RWPE2 (cell line): ENCODE data around the gene NTRK2.

Experiments used
- ATAC-seq: fragments of 200-7000 bp; cut with Tn5 transposase; 3 replicates; pipeline ENCODE4 v1.9.1; 2021; ENCODE audit warnings: low read depth
- DNase-seq: peaks from one replicate; pipeline ENCODE4 v3.0.0-alpha.2; 2020; ENCODE audit warnings: low spot score
- H3K27ac ChIP-seq: fragments of 450-650 bp; 2 replicates; pipeline ENCODE4 v1.5.1; 2017; ENCODE audit warnings: mild to moderate bottlenecking; ENCODE audit not compliant: poor library complexity, severe bottlenecking
- H3K27me3 ChIP-seq: fragments of 250-450 bp; sonication (Bioruptor Pico); 2 replicates; pipeline ENCODE4 v1.5.1; 2021; ENCODE audit warnings: mild to moderate bottlenecking, moderate library complexity; ENCODE audit not compliant: insufficient read depth, poor library complexity, severe bottlenecking
- H3K36me3 ChIP-seq: fragments of 250-450 bp; sonication (Bioruptor Pico); 2 replicates; pipeline ENCODE4 v1.5.1; 2020; ENCODE audit warnings: low read depth, mild to moderate bottlenecking, moderate library complexity
- H3K4me1 ChIP-seq: fragments of 250-450 bp; sonication (Bioruptor Pico); 2 replicates; pipeline ENCODE4 v1.5.1; 2021; ENCODE audit warnings: mild to moderate bottlenecking, moderate library complexity; ENCODE audit not compliant: insufficient read depth, poor library complexity, severe bottlenecking
- H3K4me3 ChIP-seq: fragments of 250-450 bp; sonication (Bioruptor Pico); 2 replicates; pipeline ENCODE4 v1.5.1; 2021; ENCODE audit warnings: mild to moderate bottlenecking, moderate library complexity; ENCODE audit not compliant: severe bottlenecking
- H3K9me3 ChIP-seq: fragments of 250-450 bp; sonication (Bioruptor Pico); 2 replicates; pipeline ENCODE4 v1.5.1; 2021; ENCODE audit warnings: mild to moderate bottlenecking, moderate library complexity; ENCODE audit not compliant: severe bottlenecking
- TF ChIP-seq, protein P1 (sequence below): fragments of 450-650 bp; IDR thresholded peaks from one replicate; pipeline ENCODE4 v1.5.1; 2017; ENCODE audit warnings: mild to moderate bottlenecking, moderate library complexity; ENCODE audit not compliant: poor library complexity, severe bottlenecking

The NTRK2 gene

DNA sequence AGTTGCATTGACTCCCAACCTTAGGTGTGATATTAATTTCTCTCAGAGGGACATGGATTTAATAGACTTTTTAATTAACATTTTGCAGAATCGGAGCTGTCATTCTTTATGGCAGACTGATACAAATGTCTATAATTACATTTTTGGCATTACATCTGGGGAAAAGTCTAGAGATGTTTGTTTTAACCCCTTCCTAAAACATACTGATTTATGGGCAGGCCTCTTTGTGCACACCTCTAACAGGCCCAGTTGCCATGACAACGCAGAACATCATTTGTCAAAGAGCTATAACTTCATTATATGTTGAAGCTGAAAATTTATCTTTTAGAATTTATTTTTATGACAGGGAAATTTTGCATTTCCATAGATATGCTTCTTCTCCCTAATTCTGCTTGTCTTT is 158.5 kb downstream of the NTRK2 start:
- no peaks in the 10 kb centered on the region for H3K27me3 ChIP-seq
- H3K9me3 ChIP-seq: no peaks in the 10 kb centered on the region
- H3K36me3 ChIP-seq: no peaks in the 10 kb centered on the region
- TF ChIP-seq, protein P1, sequence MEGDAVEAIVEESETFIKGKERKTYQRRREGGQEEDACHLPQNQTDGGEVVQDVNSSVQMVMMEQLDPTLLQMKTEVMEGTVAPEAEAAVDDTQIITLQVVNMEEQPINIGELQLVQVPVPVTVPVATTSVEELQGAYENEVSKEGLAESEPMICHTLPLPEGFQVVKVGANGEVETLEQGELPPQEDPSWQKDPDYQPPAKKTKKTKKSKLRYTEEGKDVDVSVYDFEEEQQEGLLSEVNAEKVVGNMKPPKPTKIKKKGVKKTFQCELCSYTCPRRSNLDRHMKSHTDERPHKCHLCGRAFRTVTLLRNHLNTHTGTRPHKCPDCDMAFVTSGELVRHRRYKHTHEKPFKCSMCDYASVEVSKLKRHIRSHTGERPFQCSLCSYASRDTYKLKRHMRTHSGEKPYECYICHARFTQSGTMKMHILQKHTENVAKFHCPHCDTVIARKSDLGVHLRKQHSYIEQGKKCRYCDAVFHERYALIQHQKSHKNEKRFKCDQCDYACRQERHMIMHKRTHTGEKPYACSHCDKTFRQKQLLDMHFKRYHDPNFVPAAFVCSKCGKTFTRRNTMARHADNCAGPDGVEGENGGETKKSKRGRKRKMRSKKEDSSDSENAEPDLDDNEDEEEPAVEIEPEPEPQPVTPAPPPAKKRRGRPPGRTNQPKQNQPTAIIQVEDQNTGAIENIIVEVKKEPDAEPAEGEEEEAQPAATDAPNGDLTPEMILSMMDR: no peak
- no peak overlapping the region for H3K4me3 ChIP-seq
- ATAC-seq (no peak), DNase-seq (no peak)
- no peaks in the 10 kb centered on the region for H3K4me1 ChIP-seq
- H3K27ac ChIP-seq: no peak overlapping the region

DNA sequence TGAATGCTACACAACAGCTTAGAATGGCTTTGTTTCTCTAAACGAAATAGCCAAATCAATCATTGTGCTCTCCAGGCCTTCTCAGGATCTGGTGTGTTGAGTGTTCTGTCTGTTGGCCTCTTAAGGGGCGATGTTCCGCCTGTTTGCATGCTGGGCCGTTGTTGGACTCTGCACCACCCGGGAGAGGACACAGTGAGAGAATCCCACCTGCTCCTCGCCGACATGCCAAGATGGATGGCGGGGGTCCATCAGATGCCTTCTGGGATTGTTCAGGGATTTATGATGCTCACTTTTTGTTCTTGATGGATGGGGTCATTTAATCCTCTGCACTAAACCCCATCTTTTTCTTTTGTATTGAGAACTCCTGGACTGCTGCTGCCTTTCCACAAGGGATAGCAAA is 159.9 kb downstream of the NTRK2 start:
- Histone ChIP-seq H3K4me3 (no peak overlapping the region), H3K36me3 (no peaks in the 10 kb centered on the region), H3K9me3 (no peaks in the 10 kb centered on the region), H3K27ac (no peak overlapping the region), H3K4me1 (no peaks in the 10 kb centered on the region), H3K27me3 (no peaks in the 10 kb centered on the region)
- DNase-seq (no peak), ATAC-seq (no peak)
- TF ChIP-seq, protein P1: no peak

DNA sequence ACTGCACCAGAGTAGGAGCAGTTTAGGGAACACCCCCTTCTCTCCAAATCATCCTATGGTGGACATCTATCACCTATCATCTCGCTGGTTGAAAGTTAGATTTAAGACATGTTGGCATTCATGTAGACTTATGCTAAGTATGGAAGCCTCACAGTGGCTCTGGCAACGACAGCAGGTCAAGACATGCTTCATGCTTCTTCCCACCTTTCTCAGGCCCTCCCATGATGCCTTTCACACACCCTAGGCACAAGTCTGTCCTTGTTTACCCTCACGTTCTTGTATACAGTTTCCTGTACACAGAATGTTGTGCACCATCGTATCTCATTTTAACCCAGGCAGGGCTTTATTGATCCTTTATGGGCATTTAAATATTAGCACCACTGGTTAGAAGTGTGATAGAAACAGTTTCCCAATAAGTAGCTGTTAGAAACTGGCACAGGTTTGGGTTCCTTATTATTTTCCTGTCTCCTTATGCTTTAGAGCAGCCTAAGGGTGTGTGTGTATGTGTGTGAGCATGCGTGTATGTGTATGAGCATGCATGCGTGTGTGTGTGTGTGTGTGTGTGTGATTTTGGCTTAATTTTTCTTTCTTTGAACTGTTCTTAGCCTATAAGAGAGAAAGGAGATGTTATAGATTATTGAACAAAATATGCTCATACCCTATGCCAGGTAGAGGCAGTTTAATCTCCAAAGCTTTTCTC is 160.6 kb downstream of the NTRK2 start:
- TF ChIP-seq, protein P1: no peak
- no peak overlapping the region for H3K27ac ChIP-seq
- H3K4me1 ChIP-seq: no peaks in the 10 kb centered on the region
- H3K9me3 ChIP-seq: no peaks in the 10 kb centered on the region
- H3K36me3 ChIP-seq: no peaks in the 10 kb centered on the region
- ATAC-seq (no peak), DNase-seq (no peak)
- H3K27me3 ChIP-seq: no peaks in the 10 kb centered on the region
- no peak overlapping the region for H3K4me3 ChIP-seq

DNA sequence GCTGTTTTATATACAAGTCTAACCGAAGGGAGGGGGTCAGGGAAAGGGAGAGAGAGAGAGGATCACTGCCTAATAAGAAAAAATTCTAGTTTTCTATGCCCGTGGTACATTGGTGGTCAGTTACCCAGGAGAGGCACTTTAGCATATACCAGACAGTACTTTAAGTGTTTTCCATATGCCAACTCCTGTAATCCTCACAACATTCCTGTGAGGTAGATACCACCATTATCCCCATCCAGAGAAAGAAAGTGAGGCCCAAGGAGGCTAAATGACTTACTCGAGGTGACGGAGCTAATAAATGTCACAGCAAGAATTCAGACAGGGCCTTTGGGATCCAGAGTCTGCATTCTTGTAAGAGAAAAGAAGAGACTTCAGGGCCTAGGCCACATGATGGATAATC is 161.8 kb downstream of the NTRK2 start:
- Histone ChIP-seq H3K4me3 (no peak overlapping the region), H3K4me1 (no peaks in the 10 kb centered on the region), H3K9me3 (no peaks in the 10 kb centered on the region), H3K36me3 (no peaks in the 10 kb centered on the region), H3K27me3 (no peaks in the 10 kb centered on the region), H3K27ac (no peak overlapping the region)
- ATAC-seq (no peak), DNase-seq (no peak)
- TF ChIP-seq, protein P1: no peak

DNA sequence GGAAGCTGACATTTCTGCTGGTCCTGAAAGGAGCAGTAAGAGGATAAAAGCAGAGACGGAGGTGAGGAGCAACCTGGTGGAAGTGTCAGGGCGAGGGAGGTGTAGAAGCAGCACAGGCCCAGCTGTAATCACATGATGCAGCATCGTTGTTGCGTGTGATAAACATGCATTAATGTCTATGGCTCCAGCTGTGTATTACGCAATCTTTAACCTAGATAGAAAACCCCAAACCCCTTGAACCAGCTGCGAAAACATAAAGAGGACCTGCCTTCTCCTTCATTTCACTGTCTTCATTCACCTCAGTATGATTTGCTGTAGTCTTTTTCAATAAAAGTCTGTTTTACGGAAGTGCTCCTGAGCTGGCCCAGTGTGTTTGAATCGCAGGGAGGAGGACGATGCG is 162.9 kb downstream of the NTRK2 start:
- no peaks in the 10 kb centered on the region for H3K4me1 ChIP-seq
- DNase-seq (no peak), ATAC-seq (no peak)
- H3K4me3 ChIP-seq: no peak overlapping the region
- H3K36me3 ChIP-seq: no peaks in the 10 kb centered on the region
- TF ChIP-seq, protein P1: no peak
- no peaks in the 10 kb centered on the region for H3K9me3 ChIP-seq
- no peak overlapping the region for H3K27ac ChIP-seq
- no peaks in the 10 kb centered on the region for H3K27me3 ChIP-seq
